ENCODE measurements around the gene ARSB.

The ARSB gene

GRCh38 chr5:78771260-78772205 lies 213.6 kb downstream of the ARSB start:
- no peaks in the 10 kb centered on the region for H4K20me1 ChIP-seq (ENCODE audit: insufficient read depth, low read length, poor library complexity, severe bottlenecking)
- no peaks in the 10 kb centered on the region for H3K9me2 ChIP-seq (replicated peaks; ENCODE audit: low read depth, low read length)
- H2AFZ ChIP-seq (ENCODE audit: low read length): peak overlapping the region; percentile 86
- H3F3A ChIP-seq (ENCODE audit: low read depth): 0 out of 2 replicates have a peak, but pooled peaks cover 3% of the 10 kb centered on the region
- no peaks in the 10 kb centered on the region for H3K9me3 ChIP-seq (ENCODE audit: insufficient read depth, low read depth, low read length)
- H3K4me1 ChIP-seq (ENCODE audit: insufficient read depth, low read length, poor library complexity, severe bottlenecking): peaks cover 14% of the 10 kb centered on the region
- H3K4me3 ChIP-seq (ENCODE audit: low read length, poor library complexity, severe bottlenecking): peak overlapping the region; percentile 22
- peak overlapping the region; percentile 55 for H3K4me2 ChIP-seq (ENCODE audit: low read depth, low read length, poor library complexity, severe bottlenecking)
- H3K27me3 ChIP-seq (ENCODE audit: insufficient read depth, low read length, poor library complexity, severe bottlenecking): no peaks in the 10 kb centered on the region
- H3K9ac ChIP-seq (ENCODE audit: low read depth, low read length, poor library complexity, severe bottlenecking): no peak overlapping the region
- H3K36me3 ChIP-seq (ENCODE audit: insufficient read depth, low read length): no peaks in the 10 kb centered on the region
- no peak for TF ChIP-seq EZH2phosphoT487 (IDR thresholded peaks at IDR 0.05; ENCODE audit: borderline replicate concordance)
- TF ChIP-seq CTCF (conservative IDR thresholded peaks at IDR 0.05; ENCODE audit: low read length): no peak
- H3K79me2 ChIP-seq (ENCODE audit: insufficient read depth, low read length): no peaks in the 10 kb centered on the region

GRCh38 chr5:78768781-78769380 lies 216.2 kb downstream of the ARSB start:
- Histone ChIP-seq H3K4me2 (ENCODE audit: low read depth, low read length, poor library complexity, severe bottlenecking) (no peak overlapping the region), H3F3A (ENCODE audit: low read depth) (0 out of 2 replicates have a peak, but pooled peaks cover 3% of the 10 kb centered on the region), H3K9me3 (ENCODE audit: insufficient read depth, low read depth, low read length) (no peaks in the 10 kb centered on the region), H3K79me2 (ENCODE audit: insufficient read depth, low read length) (no peaks in the 10 kb centered on the region), H3K4me1 (ENCODE audit: insufficient read depth, low read length, poor library complexity, severe bottlenecking) (peaks cover 14% of the 10 kb centered on the region), H4K20me1 (ENCODE audit: insufficient read depth, low read length, poor library complexity, severe bottlenecking) (no peaks in the 10 kb centered on the region), H2AFZ (ENCODE audit: low read length) (no peak overlapping the region), H3K27me3 (ENCODE audit: insufficient read depth, low read length, poor library complexity, severe bottlenecking) (no peaks in the 10 kb centered on the region), H3K9ac (ENCODE audit: low read depth, low read length, poor library complexity, severe bottlenecking) (no peak overlapping the region), H3K4me3 (ENCODE audit: low read length, poor library complexity, severe bottlenecking) (no peak overlapping the region), H3K9me2 (replicated peaks; ENCODE audit: low read depth, low read length) (no peaks in the 10 kb centered on the region), H3K36me3 (ENCODE audit: insufficient read depth, low read length) (no peaks in the 10 kb centered on the region)
- TF ChIP-seq EZH2phosphoT487 (IDR thresholded peaks at IDR 0.05; ENCODE audit: borderline replicate concordance): no peak
- no peak for TF ChIP-seq CTCF (conservative IDR thresholded peaks at IDR 0.05; ENCODE audit: low read length)

GRCh38 chr5:78766412-78766762 lies 218.7 kb downstream of the ARSB start:
- Histone ChIP-seq H3K4me2 (ENCODE audit: low read depth, low read length, poor library complexity, severe bottlenecking) (no peak overlapping the region), H3K9me2 (replicated peaks; ENCODE audit: low read depth, low read length) (no peaks in the 10 kb centered on the region), H3K36me3 (ENCODE audit: insufficient read depth, low read length) (no peaks in the 10 kb centered on the region), H3F3A (ENCODE audit: low read depth) (no peaks in the 10 kb centered on the region), H4K20me1 (ENCODE audit: insufficient read depth, low read length, poor library complexity, severe bottlenecking) (no peaks in the 10 kb centered on the region), H3K9me3 (ENCODE audit: insufficient read depth, low read depth, low read length) (no peaks in the 10 kb centered on the region), H3K4me1 (ENCODE audit: insufficient read depth, low read length, poor library complexity, severe bottlenecking) (peaks cover 3% of the 10 kb centered on the region), H3K79me2 (ENCODE audit: insufficient read depth, low read length) (no peaks in the 10 kb centered on the region), H3K9ac (ENCODE audit: low read depth, low read length, poor library complexity, severe bottlenecking) (no peak overlapping the region), H2AFZ (ENCODE audit: low read length) (no peak overlapping the region), H3K27me3 (ENCODE audit: insufficient read depth, low read length, poor library complexity, severe bottlenecking) (no peaks in the 10 kb centered on the region), H3K4me3 (ENCODE audit: low read length, poor library complexity, severe bottlenecking) (no peak overlapping the region)
- no peak for TF ChIP-seq CTCF (conservative IDR thresholded peaks at IDR 0.05; ENCODE audit: low read length)
- no peak for TF ChIP-seq EZH2phosphoT487 (IDR thresholded peaks at IDR 0.05; ENCODE audit: borderline replicate concordance)
